ENCODE data around the gene CARF.

- TF ChIP-seq POLR2AphosphoS5 (IDR thresholded peaks at IDR 0.05; ENCODE audit: insufficient read depth, low read depth, low read length) (no peak), POLR2A (IDR thresholded peaks at IDR 0.05; ENCODE audit: low read depth, low read length) (no peak), EZH2 (IDR thresholded peaks at IDR 0.05; ENCODE audit: borderline replicate concordance, low read depth, low read length, severe bottlenecking) (no peak), CTCF (IDR thresholded peaks at IDR 0.05; ENCODE audit: extremely low read depth in 1 of 2, insufficient read depth in 1 of 2, low read depth in 1 of 2, low read length in 2 of 2) (no peak), JUN (IDR thresholded peaks at IDR 0.05; ENCODE audit: borderline replicate concordance, insufficient read depth, insufficient read length, low read depth) (no peak), MYC (IDR thresholded peaks at IDR 0.05; ENCODE audit: low read depth, low read length) (no peak)
Measured at GRCh38 chr2:202950592-202950991, 38.5 kb downstream of the CARF start.

All from endothelial cell of umbilical vein (primary cell).